ENCODE results near the gene SYT8. TPM values are rescaled to one million over a fixed set of nuclear protein-coding genes. Genes with fewer than 3 reads are reported as not detected.
A peak's percentile ranks its signal among the peaks of the same experiment; 100 is the strongest.

Gene SYT8
- total RNA-seq, 1 experiment from 2014 or later: 1.0 TPM

DNA sequence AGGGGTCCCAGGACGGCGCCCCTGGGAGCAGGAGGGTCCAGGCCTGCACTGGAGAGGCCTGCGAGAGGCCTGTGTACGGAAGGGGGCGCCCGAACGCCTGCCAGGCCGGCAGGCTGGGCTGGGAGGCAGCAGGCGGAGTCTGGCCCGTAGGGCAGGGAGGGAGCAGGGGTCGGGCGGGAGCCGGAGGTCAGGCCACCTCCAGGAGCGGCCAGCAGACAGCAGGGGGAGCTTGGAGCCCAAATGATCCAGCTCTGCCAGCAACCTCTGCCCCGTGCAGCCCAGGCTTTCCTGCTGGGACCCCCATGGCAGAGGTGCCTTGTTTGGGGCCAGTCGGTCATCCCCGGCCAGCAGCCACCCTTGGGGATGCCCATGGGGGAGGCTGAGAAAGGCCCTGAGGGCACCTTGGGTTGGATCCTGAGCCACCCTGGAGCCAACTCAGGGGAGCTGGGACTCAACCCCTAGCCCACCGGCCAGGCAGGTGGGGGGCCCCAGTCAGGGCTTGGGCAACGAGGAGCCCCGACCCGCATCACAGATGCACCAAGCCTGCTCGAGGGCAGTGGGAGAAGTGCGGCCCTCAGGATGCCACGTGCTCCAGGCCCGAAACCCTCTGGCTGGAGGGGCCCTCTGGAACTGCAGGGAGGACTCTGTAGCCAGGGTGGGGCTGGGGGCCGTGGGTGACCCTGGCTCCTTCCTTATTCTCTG, 9.6 kb upstream of the SYT8 start:
- Histone ChIP-seq H3K4me1 (ENCODE audit: control insufficient read depth in 1 of 2, insufficient read depth in 2 of 2, low read length in 2 of 2) (peaks cover 34 to 49% of the 10 kb centered on the region in 2 experiments), H3K9me2 (ENCODE audit: insufficient read depth) (no peaks in the 10 kb centered on the region), H3K4me2 (ENCODE audit: low read length) (0 out of 2 replicates have a peak overlapping the region, but pooled peaks have one; percentile 9), H3K9me3 (ENCODE audit: control insufficient read depth in 1 of 2, insufficient read depth in 1 of 2, low read depth in 1 of 2, low read length in 2 of 2) (no peaks in the 10 kb centered on the region), H4K20me1 (ENCODE audit: insufficient read depth) (no peaks in the 10 kb centered on the region), H3K36me3 (ENCODE audit: control insufficient read depth in 1 of 2, insufficient read depth in 2 of 2, low read length in 2 of 2) (no peaks in the 10 kb centered on the region), H3K27ac (ENCODE audit: low read depth, low read length) (peak overlapping the region; percentile 20; the same call in 1 of the 2 replicates), H2AFZ (ENCODE audit: low read depth, low read length, poor library complexity, severe bottlenecking) (no peak overlapping the region), H3K79me2 (ENCODE audit: insufficient read depth, low read length) (no peaks in the 10 kb centered on the region), H3K9ac (ENCODE audit: low read length) (no peak overlapping the region), H3K27me3 (ENCODE audit: insufficient read depth, low read length) (no peaks in the 10 kb centered on the region), H3K4me3 (replicated peaks in 1 of 2; ENCODE audit: low read depth in 1 of 2, low read length in 2 of 2) (no peak overlapping the region)
- ChIA-PET CTCF (interaction anchor here (1.4 to 1.8 kb wide), 2 partner anchors 9 to 131 kb away, joined by 8 to 11 read pairs; partner anchors contain the start of gene SYT8), RAD21 (ENCODE audit: low non-redundant PET in 1 of 2, low total read pairs in 2 of 2, uncharacterized antibody in 2 of 2, unreplicated experiment in 2 of 2) (interaction anchor here (0.7 to 1.2 kb wide), 2 partner anchors 8 to 9 kb away, joined by 3 to 4 read pairs; no protein-coding TSS in a partner anchor), POLR2A (no interaction called here)
- peak; percentile 79 for ATAC-seq
- DNase-seq (ENCODE audit: low read depth, low spot score): no peak
- TF ChIP-seq, protein P1, sequence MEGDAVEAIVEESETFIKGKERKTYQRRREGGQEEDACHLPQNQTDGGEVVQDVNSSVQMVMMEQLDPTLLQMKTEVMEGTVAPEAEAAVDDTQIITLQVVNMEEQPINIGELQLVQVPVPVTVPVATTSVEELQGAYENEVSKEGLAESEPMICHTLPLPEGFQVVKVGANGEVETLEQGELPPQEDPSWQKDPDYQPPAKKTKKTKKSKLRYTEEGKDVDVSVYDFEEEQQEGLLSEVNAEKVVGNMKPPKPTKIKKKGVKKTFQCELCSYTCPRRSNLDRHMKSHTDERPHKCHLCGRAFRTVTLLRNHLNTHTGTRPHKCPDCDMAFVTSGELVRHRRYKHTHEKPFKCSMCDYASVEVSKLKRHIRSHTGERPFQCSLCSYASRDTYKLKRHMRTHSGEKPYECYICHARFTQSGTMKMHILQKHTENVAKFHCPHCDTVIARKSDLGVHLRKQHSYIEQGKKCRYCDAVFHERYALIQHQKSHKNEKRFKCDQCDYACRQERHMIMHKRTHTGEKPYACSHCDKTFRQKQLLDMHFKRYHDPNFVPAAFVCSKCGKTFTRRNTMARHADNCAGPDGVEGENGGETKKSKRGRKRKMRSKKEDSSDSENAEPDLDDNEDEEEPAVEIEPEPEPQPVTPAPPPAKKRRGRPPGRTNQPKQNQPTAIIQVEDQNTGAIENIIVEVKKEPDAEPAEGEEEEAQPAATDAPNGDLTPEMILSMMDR (IDR thresholded peaks at IDR 0.05 in 2 of 3, conservative IDR thresholded peaks at IDR 0.05 in 1 of 3; ENCODE audit: borderline replicate concordance in 1 of 3, insufficient read depth in 1 of 3, low read depth in 2 of 3, low read length in 2 of 3): peak in 2 of 3 experiments; percentile 65 to 88; a peak in 4 of 6 replicates
- TF ChIP-seq JUND (IDR thresholded peaks at IDR 0.05): no peak
- intact Hi-C loops (cut with micrococcal nuclease): no loop called here
- BruUV-seq (replicated peaks): no TSS peak

DNA sequence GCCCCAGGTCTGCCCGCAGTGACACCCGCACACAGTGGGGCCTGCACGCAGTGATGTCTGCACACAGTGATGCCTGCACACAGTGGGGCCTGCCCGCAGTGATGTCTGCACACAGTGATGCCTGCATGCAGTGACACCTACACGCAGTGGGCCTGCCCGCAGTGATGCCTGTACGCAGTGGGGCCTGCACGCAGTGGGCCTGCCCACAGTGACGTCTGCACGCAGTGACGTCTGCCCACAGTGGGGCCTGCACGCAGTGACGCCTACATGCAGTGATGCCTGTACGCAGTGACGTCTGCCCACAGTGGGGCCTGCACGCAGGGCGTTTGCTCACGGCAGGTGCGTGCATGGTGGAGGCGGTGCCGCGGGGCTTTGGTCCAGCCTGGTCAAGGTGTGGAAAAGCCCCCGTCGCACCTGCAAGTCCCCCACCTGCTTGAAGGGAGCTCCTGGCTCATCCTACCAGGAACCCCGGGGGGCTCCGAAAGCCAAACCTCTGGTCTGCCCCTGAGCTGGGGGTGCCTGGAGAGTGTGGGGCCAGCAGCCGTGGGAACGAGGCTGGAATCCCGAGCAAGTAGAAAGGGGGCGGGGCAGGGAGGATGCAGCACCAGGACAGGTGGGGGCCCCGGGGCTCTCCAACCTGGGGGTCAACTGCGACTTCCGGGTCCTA, 8.9 kb upstream of the SYT8 start:
- Histone ChIP-seq H3K4me2 (ENCODE audit: low read length) (peak overlapping the region; percentile 71; the same call in 1 of the 2 replicates), H3K79me2 (ENCODE audit: insufficient read depth, low read length) (no peaks in the 10 kb centered on the region), H4K20me1 (ENCODE audit: insufficient read depth) (no peaks in the 10 kb centered on the region), H3K4me3 (replicated peaks in 1 of 2; ENCODE audit: low read depth in 1 of 2, low read length in 2 of 2) (no peak overlapping the region), H3K9me3 (ENCODE audit: control insufficient read depth in 1 of 2, insufficient read depth in 1 of 2, low read depth in 1 of 2, low read length in 2 of 2) (no peaks in the 10 kb centered on the region), H3K4me1 (ENCODE audit: control insufficient read depth in 1 of 2, insufficient read depth in 2 of 2, low read length in 2 of 2) (peaks cover 41 to 56% of the 10 kb centered on the region in 2 experiments), H3K27me3 (ENCODE audit: insufficient read depth, low read length) (no peaks in the 10 kb centered on the region), H3K27ac (ENCODE audit: low read depth, low read length) (peak overlapping the region; percentile 34; the same call in 1 of the 2 replicates), H2AFZ (ENCODE audit: low read depth, low read length, poor library complexity, severe bottlenecking) (no peak overlapping the region), H3K9ac (ENCODE audit: low read length) (no peak overlapping the region), H3K9me2 (ENCODE audit: insufficient read depth) (no peaks in the 10 kb centered on the region), H3K36me3 (ENCODE audit: control insufficient read depth in 1 of 2, insufficient read depth in 2 of 2, low read length in 2 of 2) (no peaks in the 10 kb centered on the region)
- ChIA-PET CTCF (interaction anchor here (1.8 to 2.0 kb wide), 2 partner anchors 8 to 132 kb away, joined by 11 read pairs; partner anchors contain the start of gene SYT8), RAD21 (ENCODE audit: low non-redundant PET in 1 of 2, low total read pairs in 2 of 2, uncharacterized antibody in 2 of 2, unreplicated experiment in 2 of 2) (no interaction called here), POLR2A (no interaction called here)
- no peak for DNase-seq (ENCODE audit: low read depth, low spot score)
- intact Hi-C loops (cut with micrococcal nuclease): no loop called here
- no peak for ATAC-seq
- no TSS peak for BruUV-seq (replicated peaks)
- TF ChIP-seq EZH2phosphoT487 (IDR thresholded peaks at IDR 0.05; ENCODE audit: borderline replicate concordance): no peak
- TF ChIP-seq SP1 (IDR thresholded peaks at IDR 0.05; ENCODE audit: low read depth): no peak
- TF ChIP-seq CEBPB (IDR thresholded peaks at IDR 0.05; ENCODE audit: low read depth): no peak
- TF ChIP-seq CBX3 (IDR thresholded peaks at IDR 0.05; ENCODE audit: low read depth): no peak
- TF ChIP-seq, protein P2, sequence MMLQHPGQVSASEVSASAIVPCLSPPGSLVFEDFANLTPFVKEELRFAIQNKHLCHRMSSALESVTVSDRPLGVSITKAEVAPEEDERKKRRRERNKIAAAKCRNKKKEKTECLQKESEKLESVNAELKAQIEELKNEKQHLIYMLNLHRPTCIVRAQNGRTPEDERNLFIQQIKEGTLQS (IDR thresholded peaks at IDR 0.05): no peak
- TF ChIP-seq TCF7L2 (IDR thresholded peaks at IDR 0.05; ENCODE audit: borderline replicate concordance, extremely low read depth, insufficient read depth, insufficient read length): no peak
- TF ChIP-seq RAD21 (IDR thresholded peaks at IDR 0.05; ENCODE audit: low read depth): no peak
- no peak for TF ChIP-seq SIN3A (IDR thresholded peaks at IDR 0.05; ENCODE audit: low read depth)
- TF ChIP-seq POLR2AphosphoS5 (IDR thresholded peaks at IDR 0.05; ENCODE audit: low read depth, low read length): no peak
- no peak for TF ChIP-seq POLR2A (IDR thresholded peaks at IDR 0.05; ENCODE audit: borderline replicate concordance, extremely low read depth, insufficient read depth, insufficient read length)
- no peak for TF ChIP-seq SRF (IDR thresholded peaks at IDR 0.05; ENCODE audit: low read depth)
- no peak for TF ChIP-seq YY1 (IDR thresholded peaks at IDR 0.05; ENCODE audit: extremely low read depth, insufficient replicate concordance, low read depth, low read length)
- no peak for TF ChIP-seq ZNF274 (IDR thresholded peaks at IDR 0.05; ENCODE audit: low read depth, low read length)
- TF ChIP-seq ZFX (IDR thresholded peaks at IDR 0.05): no peak
- no peak for TF ChIP-seq EZH2 (IDR thresholded peaks at IDR 0.05)
